OCI-LY7 (cell line): ENCODE results near the gene SPTB.

Experiments
- CTCF ChIP-seq: fragments of 200-600 bp; sonication (generic); conservative IDR thresholded peaks from 2 replicates; pipeline ENCODE4 v1.5.1; 2014; ENCODE audit warnings: mild to moderate bottlenecking, antibody characterized with exemption, low read length, moderate library complexity, mixed read lengths
- EZH2phosphoT487 ChIP-seq: fragments of 200-600 bp; sonication (generic); IDR thresholded peaks from 2 replicates; pipeline ENCODE4 v1.6.1; 2018; ENCODE audit warnings: low read depth, borderline replicate concordance, mild to moderate bottlenecking, mixed run types, antibody characterized with exemption, low read length, moderate library complexity, mixed read lengths

- TF ChIP-seq CTCF (no peak), EZH2phosphoT487 (no peak)
Measured at GRCh38 chr14:64768401-64769095, 111.2 kb downstream of the SPTB start.
